K562 (cell line): ENCODE measurements around the gene CLCF1. TPM values are rescaled to one million over a fixed set of nuclear protein-coding genes. Genes with fewer than 3 reads are reported as not detected.

Source experiments
- CBFB ChIP-seq: sonication (generic); formaldehyde crosslinking; IDR thresholded peaks from 2 replicates; pipeline ENCODE4 v1.4.0; 2020; ENCODE audit warnings: mild to moderate bottlenecking, missing genetic modification reagents
- DPF2 ChIP-seq: fragments of 450-650 bp; IDR thresholded peaks from 2 replicates; pipeline ENCODE4 v1.6.1; 2016
- ERF ChIP-seq: fragments of 450-650 bp; formaldehyde crosslinking; IDR thresholded peaks from 2 replicates; pipeline ENCODE4 v1.4.0; 2020; ENCODE audit warnings: mild to moderate bottlenecking, mixed read lengths
- FIP1L1 ChIP-seq: fragments of 200-400 bp; formaldehyde crosslinking; IDR thresholded peaks from 2 replicates; pipeline ENCODE4 v1.6.1; 2018; ENCODE audit warnings: mild to moderate bottlenecking, low read depth, low read length; ENCODE audit not compliant: poor library complexity, severe bottlenecking
- FOXK2 ChIP-seq, 2 experiments: fragments of 450-650 bp; IDR thresholded peaks in 1 of 2; conservative IDR thresholded peaks in 1 of 2; 2 replicates each; pipeline ENCODE4 v1.6.1; 2016; ENCODE audit warnings: low read depth in 2 of 2, mild to moderate bottlenecking in 1 of 2
- HDAC1 ChIP-seq, 2 experiments: fragments of 450-650 bp; IDR thresholded peaks; 2 replicates each; pipeline ENCODE4 v1.6.1; 2016 to 2017; ENCODE audit warnings: inconsistent platforms in 1 of 2, mild to moderate bottlenecking in 1 of 2, moderate library complexity in 1 of 2
- HDGF ChIP-seq: fragments of 450-650 bp; IDR thresholded peaks from 2 replicates; pipeline ENCODE4 v1.6.1; 2016
- ILK ChIP-seq: fragments of 450-650 bp; IDR thresholded peaks from 2 replicates; pipeline ENCODE4 v1.6.1; 2016; ENCODE audit warnings: missing genetic modification characterization, low read depth, mild to moderate bottlenecking, missing compliant biosample characterization, moderate library complexity, borderline replicate concordance
- KAT7 ChIP-seq: sonication (generic); formaldehyde crosslinking; IDR thresholded peaks from 2 replicates; pipeline ENCODE4 v1.8.0; 2022; ENCODE audit warnings: missing genetic modification reagents, mild to moderate bottlenecking, borderline replicate concordance
- MCM3 ChIP-seq: fragments of 450-650 bp; IDR thresholded peaks from 2 replicates; pipeline ENCODE4 v1.6.1; 2016
- NFE2L1 ChIP-seq: fragments of 450-650 bp; IDR thresholded peaks from 2 replicates; pipeline ENCODE4 v1.6.1; 2016; ENCODE audit warnings: missing genetic modification characterization, low read depth, mild to moderate bottlenecking, missing compliant biosample characterization, moderate library complexity, borderline replicate concordance
- NUFIP1 ChIP-seq: fragments of 450-650 bp; IDR thresholded peaks from 2 replicates; pipeline ENCODE4 v1.6.1; 2018; ENCODE audit not compliant: partially characterized antibody
- SAP30 ChIP-seq: fragments of 200-600 bp; sonication (generic); IDR thresholded peaks from 2 replicates; pipeline ENCODE4 v1.6.1; 2012; ENCODE audit warnings: borderline replicate concordance, low read depth, mild to moderate bottlenecking, moderate library complexity, low read length, control low read depth, inconsistent platforms; ENCODE audit not compliant: insufficient read depth, poor library complexity, severe bottlenecking
- STAG1 ChIP-seq: sonication (generic); formaldehyde crosslinking; IDR thresholded peaks from 2 replicates; pipeline ENCODE4 v1.5.0; 2020; ENCODE audit warnings: missing genetic modification reagents, borderline replicate concordance
- TGIF2 ChIP-seq: sonication (generic); formaldehyde crosslinking; IDR thresholded peaks from 2 replicates; pipeline ENCODE4 v1.8.1; 2022; ENCODE audit warnings: mild to moderate bottlenecking, missing genetic modification reagents, moderate library complexity
- ZEB2 ChIP-seq: fragments of 450-650 bp; IDR thresholded peaks from 2 replicates; pipeline ENCODE4 v1.6.1; 2016
- ZKSCAN1 ChIP-seq: fragments of 150-350 bp; IDR thresholded peaks from 2 replicates; pipeline ENCODE4 v1.6.1; 2016; ENCODE audit warnings: low read depth, low read length
- ZNF133 ChIP-seq: fragments of 250-450 bp; sonication (Bioruptor Pico); IDR thresholded peaks from 2 replicates; pipeline ENCODE4 v1.4.0; 2020; ENCODE audit warnings: mild to moderate bottlenecking
- ZNF197 ChIP-seq: fragments of 200-800 bp; sonication (Bioruptor generic); IDR thresholded peaks from 2 replicates; pipeline ENCODE4 v1.6.1; 2016; ENCODE audit warnings: low read depth, missing genetic modification characterization, missing compliant biosample characterization
- ZNF561 ChIP-seq: fragments of 450-650 bp; formaldehyde crosslinking; conservative IDR thresholded peaks from 2 replicates; pipeline ENCODE4 v1.4.0; 2020; ENCODE audit warnings: mild to moderate bottlenecking, moderate library complexity
- polyA plus RNA-seq, 8 experiments: library from polyadenylated mRNA; depleted of rRNA in 4 of 8; stranded (reverse) in 5 of 8; unstranded in 3 of 8; fragments of >200 nt; fragmentation: Nextera tagmentation in 2 of 8; fragmentation: Illumina TruSeq in 1 of 8; extraction: Ambion mirVana in 2 of 8; extraction: Trizol in 1 of 8; gene quantifications; 2 replicates each; pipeline versions ENCODE4 v1.2.1 to v1.2.3, GENCODE V29; 2011 to 2014; ENCODE audit warnings: inconsistent platforms in 1 of 8, missing spikeins in 1 of 8
- total RNA-seq, 7 experiments: library from RNA; depleted of rRNA in 6 of 7; stranded (reverse); fragments of >200 nt in 6 of 7; fragmentation: Illumina TruSeq in 2 of 7; extraction: Trizol in 2 of 7; gene quantifications; 2 replicates each; pipeline versions ENCODE4 v1.2.1 to v1.2.3, GENCODE V29; 2011 to 2021; ENCODE audit warnings: low replicate concordance in 1 of 7
- TF ChIP-seq, protein P1 (sequence below): fragments of 450-650 bp; IDR thresholded peaks from 2 replicates; pipeline ENCODE4 v1.6.1; 2018; ENCODE audit not compliant: partially characterized antibody
- TF ChIP-seq, protein P2 (sequence below): fragments of 450-650 bp; formaldehyde crosslinking; IDR thresholded peaks from 2 replicates; pipeline ENCODE4 v1.4.0; 2022; ENCODE audit warnings: missing genetic modification characterization
- TF ChIP-seq, protein P3 (sequence below): fragments of 450-650 bp; formaldehyde crosslinking; IDR thresholded peaks from 2 replicates; pipeline ENCODE4 v1.4.0; 2020; ENCODE audit warnings: mild to moderate bottlenecking, moderate library complexity

CLCF1 gene
- total and polyA plus RNA-seq, 9 of the 15 experiments (the other 6 are each of a cell fraction or from before 2014, with no cell fraction given), result 0.49 to 5.8 (median 3.0) TPM

DNA sequence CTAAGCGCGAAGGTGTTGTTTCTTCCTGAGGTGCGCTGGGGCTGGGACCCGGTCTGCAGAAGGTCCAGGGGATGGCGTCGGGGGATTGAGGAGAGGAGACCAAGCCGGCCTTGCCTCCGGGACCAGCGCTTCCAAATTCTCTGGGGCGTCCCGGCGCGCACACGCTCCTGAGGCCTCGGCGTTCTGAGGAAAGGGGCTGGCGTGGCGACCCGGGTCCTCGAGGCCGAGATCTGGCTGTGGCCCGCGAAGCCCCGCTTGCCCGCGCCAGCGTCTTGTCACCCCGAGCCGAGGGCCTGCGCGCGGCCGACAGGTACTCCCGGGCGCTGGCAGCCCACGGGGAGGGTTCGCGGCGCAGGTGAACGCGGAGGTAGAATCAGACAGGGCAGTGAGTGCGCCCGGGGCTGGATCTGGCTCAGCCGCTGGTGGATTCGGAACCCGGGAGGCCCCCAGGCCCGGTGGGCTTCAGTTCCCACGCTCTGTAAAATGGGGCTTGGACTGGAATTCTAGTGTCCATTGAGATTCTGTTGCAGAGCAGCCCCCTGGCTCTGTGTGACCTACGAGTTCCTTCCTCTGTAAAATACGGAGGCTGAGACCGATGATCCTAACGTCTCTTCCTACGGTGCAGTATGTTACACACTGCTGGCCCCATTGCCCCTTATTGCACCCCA is 55.4 kb downstream of the CLCF1 start (continued):
- TF ChIP-seq, protein P1, sequence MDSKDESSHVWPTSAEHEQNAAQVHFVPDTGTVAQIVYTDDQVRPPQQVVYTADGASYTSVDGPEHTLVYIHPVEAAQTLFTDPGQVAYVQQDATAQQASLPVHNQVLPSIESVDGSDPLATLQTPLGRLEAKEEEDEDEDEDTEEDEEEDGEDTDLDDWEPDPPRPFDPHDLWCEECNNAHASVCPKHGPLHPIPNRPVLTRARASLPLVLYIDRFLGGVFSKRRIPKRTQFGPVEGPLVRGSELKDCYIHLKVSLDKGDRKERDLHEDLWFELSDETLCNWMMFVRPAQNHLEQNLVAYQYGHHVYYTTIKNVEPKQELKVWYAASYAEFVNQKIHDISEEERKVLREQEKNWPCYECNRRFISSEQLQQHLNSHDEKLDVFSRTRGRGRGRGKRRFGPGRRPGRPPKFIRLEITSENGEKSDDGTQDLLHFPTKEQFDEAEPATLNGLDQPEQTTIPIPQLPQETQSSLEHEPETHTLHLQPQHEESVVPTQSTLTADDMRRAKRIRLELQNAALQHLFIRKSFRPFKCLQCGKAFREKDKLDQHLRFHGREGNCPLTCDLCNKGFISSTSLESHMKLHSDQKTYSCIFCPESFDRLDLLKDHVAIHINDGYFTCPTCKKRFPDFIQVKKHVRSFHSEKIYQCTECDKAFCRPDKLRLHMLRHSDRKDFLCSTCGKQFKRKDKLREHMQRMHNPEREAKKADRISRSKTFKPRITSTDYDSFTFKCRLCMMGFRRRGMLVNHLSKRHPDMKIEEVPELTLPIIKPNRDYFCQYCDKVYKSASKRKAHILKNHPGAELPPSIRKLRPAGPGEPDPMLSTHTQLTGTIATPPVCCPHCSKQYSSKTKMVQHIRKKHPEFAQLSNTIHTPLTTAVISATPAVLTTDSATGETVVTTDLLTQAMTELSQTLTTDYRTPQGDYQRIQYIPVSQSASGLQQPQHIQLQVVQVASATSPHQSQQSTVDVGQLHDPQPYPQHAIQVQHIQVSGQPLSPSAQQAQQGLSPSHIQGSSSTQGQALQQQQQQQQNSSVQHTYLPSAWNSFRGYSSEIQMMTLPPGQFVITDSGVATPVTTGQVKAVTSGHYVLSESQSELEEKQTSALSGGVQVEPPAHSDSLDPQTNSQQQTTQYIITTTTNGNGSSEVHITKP, result no peak
- TF ChIP-seq ZEB2 (peak; percentile 40; the same call in 1 of the 2 replicates), STAG1 (CRISPR knock-in tag) (no peak), NUFIP1 (no peak), SAP30 (peak; percentile 78), NFE2L1 (tag) (no peak), ZNF133 (CRISPR knock-in tag) (no peak), MCM3 (no peak), ZKSCAN1 (0 out of 2 replicates have a peak, but pooled peaks have one; percentile 0), CBFB (0 out of 2 replicates have a peak, but pooled peaks have one; percentile 7), DPF2 (0 out of 2 replicates have a peak, but pooled peaks have one; percentile 8), ERF (no peak), HDAC1 (IDR thresholded peaks at IDR 0.05) (peak in 1 of 2 experiments; percentile 36; a peak in 1 of 4 replicates), ZNF197 (CRISPR knock-in tag) (no peak), FIP1L1 (peak; percentile 30), TGIF2 (CRISPR knock-in tag) (peak; percentile 41; the same call in 1 of the 2 replicates), KAT7 (CRISPR knock-in tag) (peak; percentile 90), ZNF561 (CRISPR knock-in tag) (no peak), FOXK2 (conservative IDR thresholded peaks at IDR 0.05 in 1 of 2, IDR thresholded peaks at IDR 0.05 in 1 of 2; ENCODE audit: low read depth in 2 of 2) (no peak), ILK (no peak), HDGF (no peak)
- TF ChIP-seq, protein P2, sequence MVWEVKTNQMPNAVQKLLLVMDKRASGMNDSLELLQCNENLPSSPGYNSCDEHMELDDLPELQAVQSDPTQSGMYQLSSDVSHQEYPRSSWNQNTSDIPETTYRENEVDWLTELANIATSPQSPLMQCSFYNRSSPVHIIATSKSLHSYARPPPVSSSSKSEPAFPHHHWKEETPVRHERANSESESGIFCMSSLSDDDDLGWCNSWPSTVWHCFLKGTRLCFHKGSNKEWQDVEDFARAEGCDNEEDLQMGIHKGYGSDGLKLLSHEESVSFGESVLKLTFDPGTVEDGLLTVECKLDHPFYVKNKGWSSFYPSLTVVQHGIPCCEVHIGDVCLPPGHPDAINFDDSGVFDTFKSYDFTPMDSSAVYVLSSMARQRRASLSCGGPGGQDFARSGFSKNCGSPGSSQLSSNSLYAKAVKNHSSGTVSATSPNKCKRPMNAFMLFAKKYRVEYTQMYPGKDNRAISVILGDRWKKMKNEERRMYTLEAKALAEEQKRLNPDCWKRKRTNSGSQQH (CRISPR knock-in tag), result no peak
- TF ChIP-seq, protein P3, sequence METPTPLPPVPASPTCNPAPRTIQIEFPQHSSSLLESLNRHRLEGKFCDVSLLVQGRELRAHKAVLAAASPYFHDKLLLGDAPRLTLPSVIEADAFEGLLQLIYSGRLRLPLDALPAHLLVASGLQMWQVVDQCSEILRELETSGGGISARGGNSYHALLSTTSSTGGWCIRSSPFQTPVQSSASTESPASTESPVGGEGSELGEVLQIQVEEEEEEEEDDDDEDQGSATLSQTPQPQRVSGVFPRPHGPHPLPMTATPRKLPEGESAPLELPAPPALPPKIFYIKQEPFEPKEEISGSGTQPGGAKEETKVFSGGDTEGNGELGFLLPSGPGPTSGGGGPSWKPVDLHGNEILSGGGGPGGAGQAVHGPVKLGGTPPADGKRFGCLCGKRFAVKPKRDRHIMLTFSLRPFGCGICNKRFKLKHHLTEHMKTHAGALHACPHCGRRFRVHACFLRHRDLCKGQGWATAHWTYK (CRISPR knock-in tag), result no peak
